Transverse colon (tissue), 3 donors: ENCODE results near the gene SORT1.

Experiments used
- EP300 ChIP-seq: sonication (generic); formaldehyde crosslinking; IDR thresholded peaks from one replicate; pipeline ENCODE4 v1.6.1; 2017; ENCODE audit warnings: antibody characterized with exemption, low read depth
- POLR2A ChIP-seq: fragments of 450-650 bp; IDR thresholded peaks from one replicate; pipeline ENCODE4 v1.6.1; 2016; ENCODE audit warnings: antibody characterized with exemption, mild to moderate bottlenecking, moderate library complexity
- TF ChIP-seq, protein P1 (sequence below), 5 experiments: fragments of 200-600 bp in 3 of 5; fragments of 450-650 bp in 2 of 5; sonication (generic) in 3 of 5; IDR thresholded peaks; 1 replicate in 2 of 5; 2 replicates in 3 of 5; pipeline ENCODE4 v1.5.1; 2016 to 2017; ENCODE audit warnings: antibody characterized with exemption in 5 of 5, inconsistent platforms in 3 of 5, mild to moderate bottlenecking in 2 of 5, moderate library complexity in 1 of 5

DNA sequence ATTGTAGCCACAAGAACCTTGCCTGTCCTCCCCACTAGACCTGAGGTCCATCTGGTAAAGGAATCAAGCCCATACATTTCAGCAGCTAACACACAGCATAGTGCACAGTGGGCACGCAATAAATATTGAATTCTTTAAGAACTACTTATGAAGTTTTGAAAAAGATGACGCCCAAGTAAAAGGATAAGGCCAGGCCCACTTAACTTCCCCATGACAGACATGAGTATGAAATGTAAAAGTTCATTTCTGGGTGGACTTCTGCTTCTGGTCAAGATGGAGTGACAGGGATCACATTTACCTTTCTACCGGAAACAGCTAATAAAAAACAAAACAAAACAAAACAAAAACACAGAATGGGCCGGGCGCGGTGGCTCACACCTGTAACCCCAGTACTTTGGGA lies 25.4 kb downstream of the SORT1 start:
- TF ChIP-seq, protein P1, sequence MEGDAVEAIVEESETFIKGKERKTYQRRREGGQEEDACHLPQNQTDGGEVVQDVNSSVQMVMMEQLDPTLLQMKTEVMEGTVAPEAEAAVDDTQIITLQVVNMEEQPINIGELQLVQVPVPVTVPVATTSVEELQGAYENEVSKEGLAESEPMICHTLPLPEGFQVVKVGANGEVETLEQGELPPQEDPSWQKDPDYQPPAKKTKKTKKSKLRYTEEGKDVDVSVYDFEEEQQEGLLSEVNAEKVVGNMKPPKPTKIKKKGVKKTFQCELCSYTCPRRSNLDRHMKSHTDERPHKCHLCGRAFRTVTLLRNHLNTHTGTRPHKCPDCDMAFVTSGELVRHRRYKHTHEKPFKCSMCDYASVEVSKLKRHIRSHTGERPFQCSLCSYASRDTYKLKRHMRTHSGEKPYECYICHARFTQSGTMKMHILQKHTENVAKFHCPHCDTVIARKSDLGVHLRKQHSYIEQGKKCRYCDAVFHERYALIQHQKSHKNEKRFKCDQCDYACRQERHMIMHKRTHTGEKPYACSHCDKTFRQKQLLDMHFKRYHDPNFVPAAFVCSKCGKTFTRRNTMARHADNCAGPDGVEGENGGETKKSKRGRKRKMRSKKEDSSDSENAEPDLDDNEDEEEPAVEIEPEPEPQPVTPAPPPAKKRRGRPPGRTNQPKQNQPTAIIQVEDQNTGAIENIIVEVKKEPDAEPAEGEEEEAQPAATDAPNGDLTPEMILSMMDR (IDR thresholded peaks at IDR 0.05): no peak
- no peak for TF ChIP-seq EP300
- TF ChIP-seq POLR2A: no peak
